Measurements from ENCODE around the gene DIAPH2.

DNA sequence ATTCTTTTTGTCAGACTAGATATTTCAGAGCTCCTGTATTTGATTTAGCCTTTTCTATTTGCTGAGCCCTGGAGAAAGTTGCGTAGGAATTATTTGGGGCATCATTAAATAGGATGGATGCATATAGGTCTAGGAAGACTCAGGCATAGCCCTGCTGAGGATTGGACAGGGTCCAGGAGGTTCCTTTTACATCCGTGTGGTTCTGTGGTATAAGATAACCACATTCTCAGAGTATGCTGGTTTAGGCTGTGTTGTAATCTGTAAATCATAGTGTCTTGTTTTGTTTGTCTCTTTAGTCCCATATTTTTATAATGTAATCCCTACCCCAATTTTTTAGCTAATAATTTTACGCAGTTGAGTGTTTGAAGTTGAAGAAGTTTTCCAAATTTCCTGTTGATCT, 712.7 kb downstream of the DIAPH2 start:
- TF ChIP-seq EZH2 (IDR thresholded peaks at IDR 0.05; ENCODE audit: insufficient read depth, poor library complexity, severe bottlenecking) (no peak), EZH2phosphoT487 (IDR thresholded peaks at IDR 0.05; ENCODE audit: insufficient read depth, low read depth) (no peak)

Measured in GM23248 (cell line).